ENCODE results near the gene C12orf56. TPM values are rescaled to one million over a fixed set of nuclear protein-coding genes. Genes with fewer than 3 reads are reported as not detected.

C12orf56 gene
- total RNA-seq, 1 experiment from 2014 or later: not detected

GRCh38 chr12:64318605-64319004 is 72.0 kb downstream of the C12orf56 start:
- Mint-ChIP-seq H3K4me3 (ENCODE audit: unreplicated experiment) (no peak overlapping the region), H3K9me3 (ENCODE audit: unreplicated experiment) (no peaks in the 10 kb centered on the region), H3K4me1 (ENCODE audit: insufficient read depth, unreplicated experiment) (no peaks in the 10 kb centered on the region), H3K36me3 (ENCODE audit: insufficient read depth, unreplicated experiment) (no peaks in the 10 kb centered on the region), H3K27ac (ENCODE audit: low read depth, unreplicated experiment) (no peak overlapping the region), H3K27me3 (ENCODE audit: insufficient read depth, unreplicated experiment) (no peaks in the 10 kb centered on the region)
- intact Hi-C loops (cut with micrococcal nuclease): no loop called here
- CTCF ChIA-PET: no interaction called here
- DNase-seq (ENCODE audit: unreplicated experiment): peak; percentile 44
- no TSS peak for BruUV-seq (replicated peaks)
- no peak for TF ChIP-seq CTCF (IDR thresholded peaks at IDR 0.05; ENCODE audit: unreplicated experiment)
- POLR2A ChIA-PET: no interaction called here

GRCh38 chr12:64311877-64312276 is 78.7 kb downstream of the C12orf56 start:
- H3K9me3 Mint-ChIP-seq (ENCODE audit: unreplicated experiment): no peaks in the 10 kb centered on the region
- CTCF ChIA-PET: interaction anchor here (0.6 kb wide), 1 partner anchor 476 kb away, joined by 7 read pairs; no protein-coding TSS in a partner anchor
- no peak overlapping the region for H3K27ac Mint-ChIP-seq (ENCODE audit: low read depth, unreplicated experiment)
- no peaks in the 10 kb centered on the region for H3K4me1 Mint-ChIP-seq (ENCODE audit: insufficient read depth, unreplicated experiment)
- intact Hi-C loops (cut with micrococcal nuclease): no loop called here
- H3K36me3 Mint-ChIP-seq (ENCODE audit: insufficient read depth, unreplicated experiment): no peaks in the 10 kb centered on the region
- POLR2A ChIA-PET: no interaction called here
- H3K4me3 Mint-ChIP-seq (ENCODE audit: unreplicated experiment): no peak overlapping the region
- no peak for DNase-seq (ENCODE audit: unreplicated experiment)
- no TSS peak for BruUV-seq (replicated peaks)
- no peaks in the 10 kb centered on the region for H3K27me3 Mint-ChIP-seq (ENCODE audit: insufficient read depth, unreplicated experiment)
- TF ChIP-seq CTCF (IDR thresholded peaks at IDR 0.05; ENCODE audit: unreplicated experiment): no peak

GRCh38 chr12:64304571-64304970 is 86.0 kb downstream of the C12orf56 start:
- CTCF ChIA-PET: interaction anchor here (0.6 to 1.0 kb wide), 4 partner anchors 20 to 1553 kb away, joined by 3 to 5 read pairs (median 4); no protein-coding TSS in a partner anchor
- Mint-ChIP-seq H3K27ac (ENCODE audit: low read depth, unreplicated experiment) (no peak overlapping the region), H3K27me3 (ENCODE audit: insufficient read depth, unreplicated experiment) (peaks cover 14% of the 10 kb centered on the region), H3K4me1 (ENCODE audit: insufficient read depth, unreplicated experiment) (no peaks in the 10 kb centered on the region), H3K9me3 (ENCODE audit: unreplicated experiment) (no peaks in the 10 kb centered on the region), H3K4me3 (ENCODE audit: unreplicated experiment) (no peak overlapping the region), H3K36me3 (ENCODE audit: insufficient read depth, unreplicated experiment) (no peaks in the 10 kb centered on the region)
- POLR2A ChIA-PET: no interaction called here
- TF ChIP-seq CTCF (IDR thresholded peaks at IDR 0.05; ENCODE audit: unreplicated experiment): no peak
- intact Hi-C loops (cut with micrococcal nuclease): no loop called here
- no peak for DNase-seq (ENCODE audit: unreplicated experiment)
- no TSS peak for BruUV-seq (replicated peaks)

DNA sequence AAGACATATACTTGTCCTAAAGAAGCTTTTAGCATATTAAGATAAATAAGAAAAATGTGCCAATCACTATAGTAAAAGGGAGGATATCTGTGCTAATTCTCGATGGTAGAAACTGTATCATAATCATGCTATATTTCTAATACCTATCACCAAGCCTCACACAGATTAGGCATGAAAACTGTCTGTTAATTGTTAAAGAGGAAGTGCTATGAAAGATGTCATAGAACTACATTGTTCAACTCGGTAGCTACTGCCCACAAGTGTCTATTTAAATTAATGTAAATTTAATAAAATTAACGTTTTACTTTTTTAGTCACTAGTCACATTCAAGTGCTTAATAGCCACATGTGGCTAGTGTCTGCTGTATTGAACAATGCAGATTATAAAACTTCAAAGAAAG is 90.9 kb downstream of the C12orf56 start:
- no peak for TF ChIP-seq CTCF (IDR thresholded peaks at IDR 0.05; ENCODE audit: unreplicated experiment)
- H3K36me3 Mint-ChIP-seq (ENCODE audit: insufficient read depth, unreplicated experiment): no peaks in the 10 kb centered on the region
- H3K4me1 Mint-ChIP-seq (ENCODE audit: insufficient read depth, unreplicated experiment): no peaks in the 10 kb centered on the region
- POLR2A ChIA-PET: no interaction called here
- H3K27me3 Mint-ChIP-seq (ENCODE audit: insufficient read depth, unreplicated experiment): peaks cover 5% of the 10 kb centered on the region
- DNase-seq (ENCODE audit: unreplicated experiment): no peak
- intact Hi-C loops (cut with micrococcal nuclease): no loop called here
- no peaks in the 10 kb centered on the region for H3K9me3 Mint-ChIP-seq (ENCODE audit: unreplicated experiment)
- H3K27ac Mint-ChIP-seq (ENCODE audit: low read depth, unreplicated experiment): no peak overlapping the region
- BruUV-seq (replicated peaks): no TSS peak
- H3K4me3 Mint-ChIP-seq (ENCODE audit: unreplicated experiment): no peak overlapping the region
- CTCF ChIA-PET: no interaction called here

All from MCF 10A (cell line).